HCT116 (cell line): Measurements from ENCODE around the gene PIK3CA.

Experiments
- ATF3 ChIP-seq: IDR thresholded peaks from 2 replicates; pipeline ENCODE4 v1.6.1; 2012
- CTCF ChIP-seq, 3 experiments: fragments of 200-600 bp in 1 of 3; sonication (generic) in 1 of 3; IDR thresholded peaks in 2 of 3; conservative IDR thresholded peaks in 1 of 3; 2 replicates each; pipeline ENCODE4 v1.5.1; 2012 to 2017; ENCODE audit warnings: low read depth in 2 of 3, low read length in 2 of 3, antibody characterized with exemption in 1 of 3, borderline replicate concordance in 1 of 3, control low read depth in 1 of 3, mild to moderate bottlenecking in 1 of 3, mixed read lengths in 1 of 3, mixed run types in 1 of 3, moderate library complexity in 1 of 3; ENCODE audit not compliant: insufficient read depth in 1 of 3
- POLR2A ChIP-seq: IDR thresholded peaks from 2 replicates; pipeline ENCODE4 v1.7.0; 2011; ENCODE audit warnings: borderline replicate concordance; ENCODE audit not compliant: insufficient read depth, insufficient read length; ENCODE audit errors: extremely low read depth
- POLR2AphosphoS5 ChIP-seq: IDR thresholded peaks from 2 replicates; pipeline ENCODE4 v1.6.1; 2011; ENCODE audit warnings: mild to moderate bottlenecking, low read depth, low read length, moderate library complexity
- RAD21 ChIP-seq: IDR thresholded peaks from 2 replicates; pipeline ENCODE4 v1.6.1; 2012; ENCODE audit warnings: low read depth, mild to moderate bottlenecking
- SP1 ChIP-seq: IDR thresholded peaks from 2 replicates; pipeline ENCODE4 v1.6.1; 2012; ENCODE audit warnings: low read depth
- TCF7L2 ChIP-seq: IDR thresholded peaks from 2 replicates; pipeline ENCODE4 v1.7.0; 2011; ENCODE audit warnings: borderline replicate concordance, inconsistent platforms; ENCODE audit not compliant: insufficient read depth, insufficient read length; ENCODE audit errors: extremely low read depth
- YY1 ChIP-seq: IDR thresholded peaks from 2 replicates; pipeline ENCODE4 v1.6.1; 2011; ENCODE audit warnings: low read length, low read depth, moderate library complexity, mild to moderate bottlenecking; ENCODE audit not compliant: insufficient replicate concordance; ENCODE audit errors: extremely low read depth
- ZNF274 ChIP-seq: fragments of 200-500 bp; sonication (Bioruptor generic); IDR thresholded peaks from 2 replicates; pipeline ENCODE4 v1.6.1; 2014; ENCODE audit warnings: mild to moderate bottlenecking, low read depth, low read length, inconsistent platforms

- TF ChIP-seq SP1, result no peak
- TF ChIP-seq TCF7L2, result no peak
- TF ChIP-seq CTCF (IDR thresholded peaks at IDR 0.05 in 2 of 3, conservative IDR thresholded peaks at IDR 0.05 in 1 of 3; ENCODE audit: borderline replicate concordance in 1 of 3, insufficient read depth in 1 of 3, low read depth in 2 of 3, low read length in 2 of 3), result no peak
- no peak for TF ChIP-seq POLR2A
- TF ChIP-seq ZNF274, result no peak
- no peak for TF ChIP-seq YY1
- TF ChIP-seq ATF3, result no peak
- TF ChIP-seq POLR2AphosphoS5, result no peak
- no peak for TF ChIP-seq RAD21
Observed at GRCh38 chr3:179265875-179266274, 117.7 kb downstream of the PIK3CA start.
